Measurements from ENCODE around the gene MEIS2.

Gene MEIS2

GRCh38 chr15:36887214-36887961, 213.0 kb downstream of the MEIS2 start:
- DNase-seq = no peak

- DNase-seq = no peak
Observed at GRCh38 chr15:36886701-36887100, 213.6 kb downstream of the MEIS2 start.

- no peak for DNase-seq
Observed at GRCh38 chr15:36886191-36886590, 214.2 kb downstream of the MEIS2 start.

GRCh38 chr15:36885771-36886170, 214.6 kb downstream of the MEIS2 start:
- no peak for DNase-seq

- DNase-seq = no peak
Observed at GRCh38 chr15:36884936-36885635, 215.3 kb downstream of the MEIS2 start.

GRCh38 chr15:36884518-36884875, 215.9 kb downstream of the MEIS2 start:
- DNase-seq = no peak

- peak; percentile 78 for DNase-seq
Observed at GRCh38 chr15:36883713-36884517, 216.4 kb downstream of the MEIS2 start.

GRCh38 chr15:36882487-36883131, 217.7 kb downstream of the MEIS2 start:
- DNase-seq = no peak

- DNase-seq = no peak
Observed at GRCh38 chr15:36882056-36882455, 218.3 kb downstream of the MEIS2 start.

- DNase-seq = no peak
Observed at GRCh38 chr15:36881516-36881915, 218.8 kb downstream of the MEIS2 start.

GRCh38 chr15:36880913-36881460, 219.4 kb downstream of the MEIS2 start:
- DNase-seq = no peak

GRCh38 chr15:36880224-36880912, 220.0 kb downstream of the MEIS2 start:
- DNase-seq = no peak

GRCh38 chr15:36879568-36880222, 220.7 kb downstream of the MEIS2 start:
- no peak for DNase-seq

- no peak for DNase-seq
Observed at GRCh38 chr15:36878684-36879262, 221.6 kb downstream of the MEIS2 start.

- DNase-seq = no peak
Observed at GRCh38 chr15:36877796-36878683, 222.3 kb downstream of the MEIS2 start.

GRCh38 chr15:36877294-36877693, 223.1 kb downstream of the MEIS2 start:
- no peak for DNase-seq

- no peak for DNase-seq
Observed at GRCh38 chr15:36875740-36876334, 224.5 kb downstream of the MEIS2 start.

GRCh38 chr15:36874930-36875329, 225.4 kb downstream of the MEIS2 start:
- no peak for DNase-seq

- no peak for DNase-seq
Observed at GRCh38 chr15:36867436-36867835, 232.9 kb downstream of the MEIS2 start.

GRCh38 chr15:36866896-36867295, 233.5 kb downstream of the MEIS2 start:
- DNase-seq = no peak

Data from stimulated activated CD4-positive, alpha-beta T cell treated with anti-CD3 and anti-CD28 coated beads, Interleukin-1b, Interleukin-23, amount 100 ng/mL, for 48 hours (primary cell).